SK-N-SH treated with all-trans-retinoic acid at 6 μM for 48 hours (cell line): ENCODE data around the gene CC2D1B.

Experiments
- ATAC-seq: fragments of 200-7000 bp; cut with Tn5 transposase; 3 replicates; pipeline ENCODE4 v1.9.1; 2020; ENCODE audit warnings: mild to moderate bottlenecking, moderate library complexity
- BACH2 ChIP-seq: fragments of 250-450 bp; sonication (Bioruptor Pico); IDR thresholded peaks from 2 replicates; pipeline ENCODE4 v1.9.0; 2021; ENCODE audit warnings: mild to moderate bottlenecking, borderline replicate concordance
- CSDC2 ChIP-seq: fragments of 250-450 bp; sonication (Bioruptor Pico); IDR thresholded peaks from 2 replicates; pipeline ENCODE4 v1.5.0; 2020; ENCODE audit warnings: mild to moderate bottlenecking, moderate library complexity
- ESRRG ChIP-seq: fragments of 250-450 bp; sonication (Bioruptor Pico); IDR thresholded peaks from 2 replicates; pipeline ENCODE4 v1.6.1; 2021; ENCODE audit warnings: mild to moderate bottlenecking
- GLIS3 ChIP-seq: fragments of 250-450 bp; sonication (Bioruptor Pico); IDR thresholded peaks from 2 replicates; pipeline ENCODE4 v1.5.0; 2020; ENCODE audit warnings: mild to moderate bottlenecking, moderate library complexity
- ISL1 ChIP-seq: fragments of 250-450 bp; sonication (Bioruptor Pico); IDR thresholded peaks from 2 replicates; pipeline ENCODE4 v2.1.2; 2022; ENCODE audit warnings: mild to moderate bottlenecking, moderate library complexity
- OSR1 ChIP-seq: fragments of 250-450 bp; sonication (Bioruptor Pico); IDR thresholded peaks from 2 replicates; pipeline ENCODE4 v1.8.0; 2022; ENCODE audit warnings: moderate library complexity, mild to moderate bottlenecking, inconsistent platforms
- PPARA ChIP-seq: fragments of 250-450 bp; sonication (Bioruptor Pico); IDR thresholded peaks from 2 replicates; pipeline ENCODE4 v1.5.0; 2020; ENCODE audit warnings: mild to moderate bottlenecking, borderline replicate concordance
- SNAI2 ChIP-seq: fragments of 250-450 bp; sonication (Bioruptor Pico); IDR thresholded peaks from 2 replicates; pipeline ENCODE4 v1.5.0; 2020; ENCODE audit warnings: mild to moderate bottlenecking, moderate library complexity
- TCF4 ChIP-seq: fragments of 250-450 bp; sonication (Bioruptor Pico); IDR thresholded peaks from 2 replicates; pipeline ENCODE4 v1.8.0; 2021; ENCODE audit warnings: mild to moderate bottlenecking, moderate library complexity, borderline replicate concordance
- TOX ChIP-seq: fragments of 250-450 bp; sonication (Bioruptor Pico); IDR thresholded peaks from 2 replicates; pipeline ENCODE4 v1.8.0; 2021; ENCODE audit warnings: mild to moderate bottlenecking, moderate library complexity, borderline replicate concordance
- ZC3H10 ChIP-seq: fragments of 250-450 bp; sonication (Bioruptor Pico); IDR thresholded peaks from 2 replicates; pipeline ENCODE4 v1.5.1; 2021; ENCODE audit warnings: mild to moderate bottlenecking, moderate library complexity
- ZFP3 ChIP-seq: fragments of 250-450 bp; sonication (Bioruptor Pico); IDR thresholded peaks from 2 replicates; pipeline ENCODE4 v1.5.0; 2020; ENCODE audit warnings: mild to moderate bottlenecking, moderate library complexity
- ZFP30 ChIP-seq: fragments of 450-650 bp; formaldehyde crosslinking; IDR thresholded peaks from 2 replicates; pipeline ENCODE4 v1.5.0; 2022; ENCODE audit warnings: mild to moderate bottlenecking, moderate library complexity
- ZNF70 ChIP-seq: fragments of 450-650 bp; formaldehyde crosslinking; IDR thresholded peaks from 2 replicates; pipeline ENCODE4 v1.5.0; 2020; ENCODE audit warnings: mild to moderate bottlenecking, moderate library complexity
- ZNF8 ChIP-seq: fragments of 450-650 bp; formaldehyde crosslinking; IDR thresholded peaks from 2 replicates; pipeline ENCODE4 v1.5.0; 2020; ENCODE audit warnings: mild to moderate bottlenecking, moderate library complexity
- TF ChIP-seq, protein P1 (sequence below): fragments of 250-450 bp; sonication (Bioruptor Pico); IDR thresholded peaks from 2 replicates; pipeline ENCODE4 v1.5.1; 2021; ENCODE audit warnings: mild to moderate bottlenecking, moderate library complexity
- TF ChIP-seq, protein P2 (sequence below): fragments of 250-450 bp; sonication (Bioruptor Pico); IDR thresholded peaks from 2 replicates; pipeline ENCODE4 v1.5.1; 2020; ENCODE audit warnings: low read depth, mild to moderate bottlenecking, moderate library complexity
- TF ChIP-seq, protein P3 (sequence below): fragments of 250-450 bp; sonication (Bioruptor Pico); IDR thresholded peaks from 2 replicates; pipeline ENCODE4 v1.8.0; 2020; ENCODE audit warnings: mild to moderate bottlenecking, moderate library complexity, borderline replicate concordance
- TF ChIP-seq, protein P4 (sequence below): fragments of 250-450 bp; sonication (Bioruptor Pico); IDR thresholded peaks from 2 replicates; pipeline ENCODE4 v1.8.0; 2021; ENCODE audit warnings: low read depth, mild to moderate bottlenecking, moderate library complexity, borderline replicate concordance
- TF ChIP-seq, protein P5 (sequence below): fragments of 250-450 bp; sonication (Bioruptor Pico); IDR thresholded peaks from 2 replicates; pipeline ENCODE4 v1.5.0; 2020; ENCODE audit warnings: mild to moderate bottlenecking, moderate library complexity

CC2D1B gene

DNA sequence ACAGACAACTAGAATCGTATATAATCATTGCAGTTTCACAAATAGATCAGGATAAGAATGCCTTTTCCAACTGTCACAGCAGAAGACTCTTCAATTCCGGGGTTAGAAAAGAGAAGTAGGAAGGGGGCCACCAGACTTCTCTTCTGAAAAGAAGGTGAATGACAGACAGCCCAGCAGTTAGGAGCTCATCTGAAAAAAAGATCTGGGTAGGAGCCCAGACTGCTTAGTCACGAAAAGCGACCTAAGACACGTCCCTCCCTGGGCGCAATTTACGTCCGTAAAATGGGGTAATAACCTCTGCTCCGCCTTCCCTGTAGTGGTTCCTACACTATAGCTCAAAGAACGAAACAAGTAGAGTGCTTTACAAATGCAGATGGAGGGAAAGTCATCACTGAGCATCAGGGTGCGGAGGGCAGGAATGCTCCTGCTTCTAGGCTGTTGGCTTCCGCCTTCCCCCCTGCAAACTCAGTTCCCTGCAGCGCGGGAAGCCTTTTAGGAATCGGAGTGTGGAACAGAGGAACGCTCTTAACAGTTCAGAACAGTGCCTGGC lies 37.6 kb upstream of the CC2D1B start (continued):
- TF ChIP-seq, protein P1, sequence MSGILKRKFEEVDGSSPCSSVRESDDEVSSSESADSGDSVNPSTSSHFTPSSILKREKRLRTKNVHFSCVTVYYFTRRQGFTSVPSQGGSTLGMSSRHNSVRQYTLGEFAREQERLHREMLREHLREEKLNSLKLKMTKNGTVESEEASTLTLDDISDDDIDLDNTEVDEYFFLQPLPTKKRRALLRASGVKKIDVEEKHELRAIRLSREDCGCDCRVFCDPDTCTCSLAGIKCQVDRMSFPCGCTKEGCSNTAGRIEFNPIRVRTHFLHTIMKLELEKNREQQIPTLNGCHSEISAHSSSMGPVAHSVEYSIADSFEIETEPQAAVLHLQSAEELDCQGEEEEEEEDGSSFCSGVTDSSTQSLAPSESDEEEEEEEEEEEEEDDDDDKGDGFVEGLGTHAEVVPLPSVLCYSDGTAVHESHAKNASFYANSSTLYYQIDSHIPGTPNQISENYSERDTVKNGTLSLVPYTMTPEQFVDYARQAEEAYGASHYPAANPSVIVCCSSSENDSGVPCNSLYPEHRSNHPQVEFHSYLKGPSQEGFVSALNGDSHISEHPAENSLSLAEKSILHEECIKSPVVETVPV (CRISPR knock-in tag): no peak
- TF ChIP-seq OSR1: no peak
- TF ChIP-seq ISL1 (CRISPR knock-in tag): no peak
- TF ChIP-seq TOX (CRISPR knock-in tag): no peak
- no peak for TF ChIP-seq CSDC2 (CRISPR knock-in tag)
- no peak for TF ChIP-seq PPARA (CRISPR knock-in tag)
- no peak for TF ChIP-seq GLIS3
- TF ChIP-seq ZFP3 (CRISPR knock-in tag): no peak
- TF ChIP-seq, all 23 proteins: peak for 0

DNA sequence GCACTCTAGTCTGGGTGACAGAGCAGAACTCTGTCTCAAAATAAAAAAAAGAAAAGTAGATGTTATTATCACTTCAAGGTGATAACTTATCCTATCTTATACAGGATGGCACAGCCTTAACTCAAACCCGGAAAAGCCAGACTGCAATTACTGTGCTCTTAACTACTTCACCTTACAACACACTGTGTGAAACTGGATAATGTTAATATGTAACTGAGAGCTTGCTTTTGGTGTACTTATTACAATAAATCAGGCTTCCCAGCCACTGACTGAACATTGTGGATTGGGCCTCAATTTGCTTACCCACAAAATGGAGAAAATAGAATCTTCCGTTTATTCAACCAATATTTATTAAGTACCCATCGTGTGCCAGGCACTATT lies 36.8 kb upstream of the CC2D1B start:
- no peak for ATAC-seq
- TF ChIP-seq OSR1: no peak
- no peak for TF ChIP-seq ZFP3 (CRISPR knock-in tag)
- no peak for TF ChIP-seq ZFP30 (CRISPR knock-in tag)
- no peak for TF ChIP-seq BACH2 (CRISPR knock-in tag)
- TF ChIP-seq, protein P2, sequence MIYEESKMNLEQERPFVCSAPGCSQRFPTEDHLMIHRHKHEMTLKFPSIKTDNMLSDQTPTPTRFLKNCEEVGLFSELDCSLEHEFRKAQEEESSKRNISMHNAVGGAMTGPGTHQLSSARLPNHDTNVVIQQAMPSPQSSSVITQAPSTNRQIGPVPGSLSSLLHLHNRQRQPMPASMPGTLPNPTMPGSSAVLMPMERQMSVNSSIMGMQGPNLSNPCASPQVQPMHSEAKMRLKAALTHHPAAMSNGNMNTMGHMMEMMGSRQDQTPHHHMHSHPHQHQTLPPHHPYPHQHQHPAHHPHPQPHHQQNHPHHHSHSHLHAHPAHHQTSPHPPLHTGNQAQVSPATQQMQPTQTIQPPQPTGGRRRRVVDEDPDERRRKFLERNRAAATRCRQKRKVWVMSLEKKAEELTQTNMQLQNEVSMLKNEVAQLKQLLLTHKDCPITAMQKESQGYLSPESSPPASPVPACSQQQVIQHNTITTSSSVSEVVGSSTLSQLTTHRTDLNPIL (CRISPR knock-in tag): no peak
- TF ChIP-seq CSDC2 (CRISPR knock-in tag): no peak
- TF ChIP-seq ISL1 (CRISPR knock-in tag): no peak
- no peak for TF ChIP-seq TOX (CRISPR knock-in tag)
- TF ChIP-seq, all 23 proteins: peak for 0

DNA sequence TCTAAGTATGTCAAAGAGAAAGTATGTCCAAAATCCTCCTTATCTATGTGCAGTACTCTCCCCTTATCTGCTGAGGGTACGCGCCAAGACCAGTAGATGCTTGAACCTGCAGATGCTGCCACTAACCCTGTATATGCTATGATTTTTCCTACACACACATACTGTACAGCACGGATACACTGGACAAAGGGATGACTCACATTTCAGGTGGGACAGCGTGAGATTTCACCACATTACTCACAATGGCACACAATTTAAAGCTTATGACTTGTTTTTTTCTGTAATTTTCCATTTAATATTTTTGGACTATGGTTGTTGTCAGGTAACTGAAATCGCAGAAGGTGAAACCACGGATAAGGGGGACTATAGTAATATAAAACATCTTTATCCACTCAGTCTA lies 34.1 kb upstream of the CC2D1B start:
- no peak for TF ChIP-seq ZC3H10 (CRISPR knock-in tag)
- no peak for TF ChIP-seq TOX (CRISPR knock-in tag)
- TF ChIP-seq ZNF70 (CRISPR knock-in tag): no peak
- TF ChIP-seq ZNF8 (CRISPR knock-in tag): no peak
- no peak for TF ChIP-seq OSR1
- TF ChIP-seq, protein P3, sequence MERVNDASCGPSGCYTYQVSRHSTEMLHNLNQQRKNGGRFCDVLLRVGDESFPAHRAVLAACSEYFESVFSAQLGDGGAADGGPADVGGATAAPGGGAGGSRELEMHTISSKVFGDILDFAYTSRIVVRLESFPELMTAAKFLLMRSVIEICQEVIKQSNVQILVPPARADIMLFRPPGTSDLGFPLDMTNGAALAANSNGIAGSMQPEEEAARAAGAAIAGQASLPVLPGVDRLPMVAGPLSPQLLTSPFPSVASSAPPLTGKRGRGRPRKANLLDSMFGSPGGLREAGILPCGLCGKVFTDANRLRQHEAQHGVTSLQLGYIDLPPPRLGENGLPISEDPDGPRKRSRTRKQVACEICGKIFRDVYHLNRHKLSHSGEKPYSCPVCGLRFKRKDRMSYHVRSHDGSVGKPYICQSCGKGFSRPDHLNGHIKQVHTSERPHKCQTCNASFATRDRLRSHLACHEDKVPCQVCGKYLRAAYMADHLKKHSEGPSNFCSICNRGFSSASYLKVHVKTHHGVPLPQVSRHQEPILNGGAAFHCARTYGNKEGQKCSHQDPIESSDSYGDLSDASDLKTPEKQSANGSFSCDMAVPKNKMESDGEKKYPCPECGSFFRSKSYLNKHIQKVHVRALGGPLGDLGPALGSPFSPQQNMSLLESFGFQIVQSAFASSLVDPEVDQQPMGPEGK: no peak
- no peak for TF ChIP-seq ZFP3 (CRISPR knock-in tag)
- no peak for TF ChIP-seq SNAI2 (CRISPR knock-in tag)
- TF ChIP-seq PPARA (CRISPR knock-in tag): no peak
- TF ChIP-seq BACH2 (CRISPR knock-in tag): no peak
- no peak for TF ChIP-seq ESRRG (CRISPR knock-in tag)
- no peak for TF ChIP-seq ZFP30 (CRISPR knock-in tag)
- TF ChIP-seq TCF4: no peak
- TF ChIP-seq, protein P2 (CRISPR knock-in tag): no peak
- TF ChIP-seq ISL1 (CRISPR knock-in tag): no peak
- TF ChIP-seq CSDC2 (CRISPR knock-in tag): no peak
- TF ChIP-seq, protein P1 (CRISPR knock-in tag): no peak
- TF ChIP-seq, protein P4, sequence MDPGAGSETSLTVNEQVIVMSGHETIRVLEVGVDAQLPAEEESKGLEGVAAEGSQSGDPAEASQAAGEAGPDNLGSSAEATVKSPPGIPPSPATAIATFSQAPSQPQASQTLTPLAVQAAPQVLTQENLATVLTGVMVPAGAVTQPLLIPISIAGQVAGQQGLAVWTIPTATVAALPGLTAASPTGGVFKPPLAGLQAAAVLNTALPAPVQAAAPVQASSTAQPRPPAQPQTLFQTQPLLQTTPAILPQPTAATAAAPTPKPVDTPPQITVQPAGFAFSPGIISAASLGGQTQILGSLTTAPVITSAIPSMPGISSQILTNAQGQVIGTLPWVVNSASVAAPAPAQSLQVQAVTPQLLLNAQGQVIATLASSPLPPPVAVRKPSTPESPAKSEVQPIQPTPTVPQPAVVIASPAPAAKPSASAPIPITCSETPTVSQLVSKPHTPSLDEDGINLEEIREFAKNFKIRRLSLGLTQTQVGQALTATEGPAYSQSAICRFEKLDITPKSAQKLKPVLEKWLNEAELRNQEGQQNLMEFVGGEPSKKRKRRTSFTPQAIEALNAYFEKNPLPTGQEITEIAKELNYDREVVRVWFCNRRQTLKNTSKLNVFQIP: no peak
- TF ChIP-seq, protein P5, sequence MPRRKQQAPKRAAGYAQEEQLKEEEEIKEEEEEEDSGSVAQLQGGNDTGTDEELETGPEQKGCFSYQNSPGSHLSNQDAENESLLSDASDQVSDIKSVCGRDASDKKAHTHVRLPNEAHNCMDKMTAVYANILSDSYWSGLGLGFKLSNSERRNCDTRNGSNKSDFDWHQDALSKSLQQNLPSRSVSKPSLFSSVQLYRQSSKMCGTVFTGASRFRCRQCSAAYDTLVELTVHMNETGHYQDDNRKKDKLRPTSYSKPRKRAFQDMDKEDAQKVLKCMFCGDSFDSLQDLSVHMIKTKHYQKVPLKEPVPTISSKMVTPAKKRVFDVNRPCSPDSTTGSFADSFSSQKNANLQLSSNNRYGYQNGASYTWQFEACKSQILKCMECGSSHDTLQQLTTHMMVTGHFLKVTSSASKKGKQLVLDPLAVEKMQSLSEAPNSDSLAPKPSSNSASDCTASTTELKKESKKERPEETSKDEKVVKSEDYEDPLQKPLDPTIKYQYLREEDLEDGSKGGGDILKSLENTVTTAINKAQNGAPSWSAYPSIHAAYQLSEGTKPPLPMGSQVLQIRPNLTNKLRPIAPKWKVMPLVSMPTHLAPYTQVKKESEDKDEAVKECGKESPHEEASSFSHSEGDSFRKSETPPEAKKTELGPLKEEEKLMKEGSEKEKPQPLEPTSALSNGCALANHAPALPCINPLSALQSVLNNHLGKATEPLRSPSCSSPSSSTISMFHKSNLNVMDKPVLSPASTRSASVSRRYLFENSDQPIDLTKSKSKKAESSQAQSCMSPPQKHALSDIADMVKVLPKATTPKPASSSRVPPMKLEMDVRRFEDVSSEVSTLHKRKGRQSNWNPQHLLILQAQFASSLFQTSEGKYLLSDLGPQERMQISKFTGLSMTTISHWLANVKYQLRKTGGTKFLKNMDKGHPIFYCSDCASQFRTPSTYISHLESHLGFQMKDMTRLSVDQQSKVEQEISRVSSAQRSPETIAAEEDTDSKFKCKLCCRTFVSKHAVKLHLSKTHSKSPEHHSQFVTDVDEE (CRISPR knock-in tag): no peak
- no peak for ATAC-seq
